Lower lobe of right lung (tissue), 2 donors: ENCODE results near the gene SLC66A3. TPM values are rescaled to one million over a fixed set of nuclear protein-coding genes. Genes with fewer than 3 reads are reported as not detected.

Experiments used
- ATAC-seq, 2 donors: fragments of 200-7000 bp; cut with Tn5 transposase; one replicate each; pipeline ENCODE4 v1.9.1; 2020 to 2022; ENCODE audit warnings: mild to moderate bottlenecking in 2 of 2, moderate library complexity in 2 of 2
- DNase-seq: peaks from one replicate; pipeline ENCODE4 v3.0.0-alpha.2; 2020
- H3K27ac ChIP-seq: fragments of 200-600 bp; one replicate; pipeline ENCODE4 v1.8.0; 2022
- H3K27me3 ChIP-seq: fragments of 200-600 bp; one replicate; pipeline ENCODE4 v1.8.0; 2022; ENCODE audit warnings: low read depth
- H3K36me3 ChIP-seq: fragments of 200-600 bp; one replicate; pipeline ENCODE4 v1.8.0; 2022; ENCODE audit warnings: mild to moderate bottlenecking
- H3K4me1 ChIP-seq: fragments of 200-600 bp; one replicate; pipeline ENCODE4 v1.8.0; 2022
- H3K4me3 ChIP-seq: fragments of 200-600 bp; one replicate; pipeline ENCODE4 v1.8.0; 2022; ENCODE audit warnings: mild to moderate bottlenecking
- H3K9me3 ChIP-seq: fragments of 200-600 bp; one replicate; pipeline ENCODE4 v1.8.0; 2022
- intact Hi-C: fragments of 100-400 bp; cut with DNase I; formaldehyde crosslinking; loops from one replicate; pipeline ENCODE4 v1.11.0; 2022
- total RNA-seq: library from RNA; stranded (reverse); fragmentation: NEBNext Ultra II Directional; extraction: Animal tissue kit (Norgen Biotek cat#: 25700); gene quantifications from one replicate; pipeline ENCODE4 v1.2.1, GENCODE V29; 2021
- TF ChIP-seq, protein P1 (sequence below): fragments of 200-600 bp; IDR thresholded peaks from one replicate; pipeline ENCODE4 v1.8.0; 2022; ENCODE audit warnings: antibody characterized with exemption, mild to moderate bottlenecking
- donor health status: DM: no; HTN: yes; CAD: no; lungs with severe emphysema.

The SLC66A3 gene
- total RNA-seq, 1 donor from 2014 or later = 23.8 TPM

DNA sequence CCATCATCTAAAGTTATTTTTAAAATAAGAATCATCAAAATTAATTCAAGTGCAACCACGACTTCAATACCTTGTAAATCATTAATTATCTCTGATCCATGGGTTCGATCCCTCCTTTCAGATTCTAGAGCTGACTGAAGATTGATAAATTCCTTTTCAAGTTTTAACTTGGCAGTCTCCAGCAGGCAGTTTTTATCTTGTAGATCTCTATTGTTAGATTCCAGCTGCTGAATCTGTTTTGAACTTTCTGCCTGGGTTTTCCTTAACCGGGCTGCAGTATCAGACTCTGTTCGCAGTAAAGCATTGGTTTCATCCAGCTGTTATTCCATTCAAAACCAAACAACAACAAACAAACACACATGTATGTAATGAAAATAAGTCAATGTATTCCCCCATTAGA is 59.5 kb downstream of the SLC66A3 start:
- Histone ChIP-seq H3K36me3 (peaks cover 97% of the 10 kb centered on the region), H3K27ac (no peak overlapping the region), H3K4me3 (no peak overlapping the region), H3K4me1 (no peaks in the 10 kb centered on the region), H3K27me3 (no peaks in the 10 kb centered on the region), H3K9me3 (no peaks in the 10 kb centered on the region)
- no peak for DNase-seq
- no peak for ATAC-seq
- TF ChIP-seq, protein P1, sequence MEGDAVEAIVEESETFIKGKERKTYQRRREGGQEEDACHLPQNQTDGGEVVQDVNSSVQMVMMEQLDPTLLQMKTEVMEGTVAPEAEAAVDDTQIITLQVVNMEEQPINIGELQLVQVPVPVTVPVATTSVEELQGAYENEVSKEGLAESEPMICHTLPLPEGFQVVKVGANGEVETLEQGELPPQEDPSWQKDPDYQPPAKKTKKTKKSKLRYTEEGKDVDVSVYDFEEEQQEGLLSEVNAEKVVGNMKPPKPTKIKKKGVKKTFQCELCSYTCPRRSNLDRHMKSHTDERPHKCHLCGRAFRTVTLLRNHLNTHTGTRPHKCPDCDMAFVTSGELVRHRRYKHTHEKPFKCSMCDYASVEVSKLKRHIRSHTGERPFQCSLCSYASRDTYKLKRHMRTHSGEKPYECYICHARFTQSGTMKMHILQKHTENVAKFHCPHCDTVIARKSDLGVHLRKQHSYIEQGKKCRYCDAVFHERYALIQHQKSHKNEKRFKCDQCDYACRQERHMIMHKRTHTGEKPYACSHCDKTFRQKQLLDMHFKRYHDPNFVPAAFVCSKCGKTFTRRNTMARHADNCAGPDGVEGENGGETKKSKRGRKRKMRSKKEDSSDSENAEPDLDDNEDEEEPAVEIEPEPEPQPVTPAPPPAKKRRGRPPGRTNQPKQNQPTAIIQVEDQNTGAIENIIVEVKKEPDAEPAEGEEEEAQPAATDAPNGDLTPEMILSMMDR = no peak
- intact Hi-C loops = no loop called here

GRCh38 chr2:11215407-11215806 is 60.1 kb downstream of the SLC66A3 start:
- intact Hi-C loops = no loop called here
- TF ChIP-seq, protein P1 = no peak
- Histone ChIP-seq H3K27ac (no peak overlapping the region), H3K36me3 (peaks cover 100% of the 10 kb centered on the region), H3K27me3 (no peaks in the 10 kb centered on the region), H3K9me3 (no peaks in the 10 kb centered on the region), H3K4me3 (no peak overlapping the region), H3K4me1 (no peaks in the 10 kb centered on the region)
- ATAC-seq (no peak), DNase-seq (no peak)

DNA sequence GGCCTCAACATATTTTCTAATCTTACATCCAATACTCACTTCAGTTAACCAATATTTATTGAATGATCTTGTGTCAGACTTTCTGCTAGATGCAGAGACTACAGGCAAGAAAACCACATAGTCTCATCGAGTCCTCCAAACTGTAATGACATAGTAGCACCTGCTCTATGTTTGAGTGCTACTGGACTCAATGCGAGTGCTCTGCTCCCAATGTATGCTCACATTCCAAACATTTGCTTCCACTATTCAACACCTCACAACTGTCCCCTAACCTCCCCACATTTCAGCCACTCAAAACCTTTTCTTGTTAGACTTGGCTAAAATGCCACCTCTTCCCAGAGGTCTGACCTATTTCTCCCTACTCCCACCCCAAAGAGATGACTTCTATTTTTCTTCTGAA is 65.2 kb downstream of the SLC66A3 start:
- H3K4me3 ChIP-seq = no peak overlapping the region
- H3K4me1 ChIP-seq = no peaks in the 10 kb centered on the region
- H3K9me3 ChIP-seq = no peaks in the 10 kb centered on the region
- ATAC-seq (no peak), DNase-seq (no peak)
- peaks cover 82% of the 10 kb centered on the region for H3K36me3 ChIP-seq
- TF ChIP-seq, protein P1 = no peak
- no peak overlapping the region for H3K27ac ChIP-seq
- intact Hi-C loops = no loop called here
- no peaks in the 10 kb centered on the region for H3K27me3 ChIP-seq

GRCh38 chr2:11222845-11223244 is 67.6 kb downstream of the SLC66A3 start:
- no peak for DNase-seq
- H3K4me3 ChIP-seq = no peak overlapping the region
- no peaks in the 10 kb centered on the region for H3K27me3 ChIP-seq
- no peaks in the 10 kb centered on the region for H3K9me3 ChIP-seq
- H3K4me1 ChIP-seq = no peaks in the 10 kb centered on the region
- no peak for ATAC-seq
- TF ChIP-seq, protein P1 = no peak
- H3K36me3 ChIP-seq = peaks cover 69% of the 10 kb centered on the region
- H3K27ac ChIP-seq = no peak overlapping the region
- intact Hi-C loops = no loop called here

- H3K27ac ChIP-seq = no peak overlapping the region
- peaks cover 48% of the 10 kb centered on the region for H3K36me3 ChIP-seq
- H3K4me3 ChIP-seq = no peak overlapping the region
- DNase-seq (no peak), ATAC-seq (no peak)
- intact Hi-C loops = no loop called here
- TF ChIP-seq, protein P1 = no peak
- H3K27me3 ChIP-seq = no peaks in the 10 kb centered on the region
- H3K4me1 ChIP-seq = peaks cover 2% of the 10 kb centered on the region
- H3K9me3 ChIP-seq = no peaks in the 10 kb centered on the region
Observed at GRCh38 chr2:11224887-11225286, 69.6 kb downstream of the SLC66A3 start.

DNA sequence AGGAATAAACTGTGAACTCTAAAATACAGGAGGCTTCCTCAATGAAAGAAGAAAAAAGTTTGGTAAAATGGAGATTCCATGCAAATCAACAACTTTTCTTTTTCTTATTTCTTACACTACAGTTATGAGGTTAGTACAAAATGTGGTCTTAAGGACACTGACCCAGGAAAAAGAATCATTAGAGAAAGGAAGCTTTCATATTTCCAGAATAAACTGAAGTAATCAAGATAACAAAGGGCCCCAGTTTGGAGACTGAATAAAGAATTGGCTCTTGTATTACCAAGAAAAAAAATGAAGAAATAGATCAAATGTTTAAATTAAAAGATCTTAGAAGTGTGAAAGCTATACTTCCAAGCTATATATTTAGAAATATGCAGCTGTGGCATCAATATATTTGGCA is 72.3 kb downstream of the SLC66A3 start:
- Histone ChIP-seq H3K27ac (no peak overlapping the region), H3K9me3 (no peaks in the 10 kb centered on the region), H3K27me3 (no peaks in the 10 kb centered on the region), H3K36me3 (peaks cover 28% of the 10 kb centered on the region), H3K4me3 (no peak overlapping the region), H3K4me1 (peaks cover 6% of the 10 kb centered on the region)
- intact Hi-C loops = no loop called here
- no peak for DNase-seq
- TF ChIP-seq, protein P1 = no peak
- ATAC-seq = no peak
